Activated CD4-positive, alpha-beta T cell treated with anti-CD3 and anti-CD28 coated beads, Interleukin-2, amount 50 U/mL, for 1 hour (primary cell): ENCODE data around the gene PDE1A.

Source experiments
- DNase-seq: peaks from one replicate; pipeline ENCODE4 v3.0.0-alpha.2; 2020

Gene PDE1A

DNA sequence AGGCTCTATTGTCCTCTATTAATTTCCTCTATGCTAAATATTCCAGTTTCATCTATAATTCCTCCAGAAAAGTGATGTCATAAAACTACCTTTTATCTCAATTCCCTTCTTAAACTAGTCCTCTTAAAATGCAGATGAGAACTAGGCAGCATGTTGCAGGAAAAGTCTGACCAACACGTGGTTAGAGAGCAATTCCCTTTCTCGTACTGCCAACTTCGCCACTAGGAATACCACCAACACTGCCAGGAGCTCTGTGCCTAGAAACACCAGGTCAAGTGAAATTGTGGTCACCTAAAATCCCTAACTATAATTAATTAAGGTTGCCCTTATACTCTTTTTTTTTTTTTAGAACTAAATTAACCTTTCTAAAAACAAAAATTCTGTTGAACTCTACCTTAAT lies 313.5 kb downstream of the PDE1A start:
- DNase-seq = no peak

DNA sequence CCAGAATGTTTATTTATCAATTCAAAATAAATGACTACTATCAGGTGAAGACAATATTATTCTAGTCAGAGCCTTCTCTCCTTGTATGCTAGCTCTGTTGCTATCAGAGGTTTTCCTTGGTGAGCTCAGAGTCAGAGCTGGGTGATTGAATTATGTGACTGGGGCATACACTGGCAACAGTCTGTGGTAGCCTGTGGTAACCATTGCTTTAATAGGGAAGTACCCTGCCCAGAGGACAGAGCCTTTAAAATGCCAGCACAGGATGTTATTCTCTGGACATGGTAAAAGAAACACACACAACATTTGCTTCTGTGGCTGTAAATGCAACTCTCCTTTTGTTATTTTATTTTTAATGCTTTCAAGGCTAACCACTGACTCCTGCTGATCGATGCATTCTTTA lies 316.5 kb downstream of the PDE1A start:
- DNase-seq = no peak

DNA sequence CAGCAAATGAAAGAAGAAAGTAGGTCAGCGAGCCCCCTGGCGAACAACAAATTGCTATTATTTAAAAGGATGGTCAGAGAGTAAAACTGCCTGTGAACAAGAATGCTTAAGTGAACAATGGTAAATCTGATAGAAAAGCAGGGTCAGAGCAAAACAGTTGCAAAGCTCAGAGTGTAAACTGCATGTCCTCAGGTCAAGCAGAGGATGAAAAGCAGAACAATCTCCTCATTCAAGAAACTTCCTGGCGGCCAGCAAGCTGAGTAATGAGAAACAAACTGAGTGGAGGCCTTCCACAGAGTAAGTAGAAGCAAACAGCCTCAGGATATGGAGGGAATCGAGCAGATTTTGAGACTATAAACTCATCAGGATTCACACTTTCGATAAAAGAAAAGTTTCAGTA lies 323.3 kb downstream of the PDE1A start:
- no peak for DNase-seq

DNA sequence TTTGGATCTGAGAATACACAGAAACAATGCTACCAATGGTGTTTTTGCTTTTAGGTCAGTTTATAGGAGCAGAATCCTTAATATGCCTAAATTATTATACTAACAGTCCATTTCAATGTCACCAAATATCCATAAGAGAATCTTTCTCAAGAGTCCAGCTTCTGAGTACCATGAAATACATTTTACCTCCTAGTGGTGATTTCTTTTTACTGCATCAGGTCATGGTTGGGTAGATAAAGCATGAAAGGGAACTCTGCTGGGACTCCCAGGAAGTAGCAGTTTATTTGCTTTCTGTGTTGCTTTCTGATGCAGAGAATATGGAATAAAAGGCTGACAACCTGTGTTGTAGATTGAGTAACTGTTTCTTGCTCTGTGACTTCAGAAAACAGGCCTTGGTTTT lies 325.6 kb downstream of the PDE1A start:
- no peak for DNase-seq

DNA sequence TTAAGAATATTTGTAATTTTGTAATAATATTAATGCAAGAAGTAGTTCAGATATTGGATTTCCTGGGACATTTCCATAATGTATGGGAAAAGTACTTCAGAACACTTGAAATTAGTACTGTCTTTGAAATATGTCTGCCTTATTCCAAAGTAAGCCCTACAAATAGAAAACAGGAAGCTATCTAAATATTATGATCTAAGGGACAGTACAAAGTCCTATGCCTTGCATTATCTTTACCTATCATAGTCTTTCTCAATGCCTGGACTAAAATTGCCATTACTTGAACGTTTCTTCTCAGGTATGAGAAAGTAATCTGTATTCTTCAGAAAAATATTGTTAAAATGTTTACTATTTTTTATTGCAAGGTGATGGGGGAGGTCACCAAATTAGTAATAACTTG lies 328.2 kb downstream of the PDE1A start:
- DNase-seq = no peak

DNA sequence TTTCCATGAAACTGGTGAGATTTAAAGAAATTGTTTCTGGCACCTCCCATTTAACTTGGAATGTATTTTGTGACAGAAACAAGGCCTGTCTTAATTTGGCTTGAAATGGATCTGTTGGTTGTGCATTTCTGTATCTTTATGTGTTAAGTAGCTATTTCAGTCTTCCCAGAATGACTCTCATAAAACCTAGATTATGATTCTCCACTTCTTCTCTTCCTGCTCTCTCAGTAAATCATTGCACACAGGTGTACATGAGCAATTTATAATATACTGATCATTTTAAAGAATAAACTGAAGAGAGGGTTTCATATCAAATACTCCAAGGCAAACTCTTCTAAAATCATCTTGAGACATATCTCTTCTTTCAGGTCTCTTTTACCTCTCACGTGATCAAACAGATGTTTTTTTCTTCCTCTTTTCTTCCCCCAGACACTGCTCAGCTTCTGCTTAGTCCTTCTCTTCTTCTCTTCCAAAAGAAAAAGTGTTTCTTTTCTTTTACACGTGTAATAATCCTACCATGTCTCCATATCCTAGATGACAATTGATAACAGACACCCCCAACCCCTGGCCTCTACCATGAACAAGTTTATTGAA lies 329.2 kb downstream of the PDE1A start:
- no peak for DNase-seq

DNA sequence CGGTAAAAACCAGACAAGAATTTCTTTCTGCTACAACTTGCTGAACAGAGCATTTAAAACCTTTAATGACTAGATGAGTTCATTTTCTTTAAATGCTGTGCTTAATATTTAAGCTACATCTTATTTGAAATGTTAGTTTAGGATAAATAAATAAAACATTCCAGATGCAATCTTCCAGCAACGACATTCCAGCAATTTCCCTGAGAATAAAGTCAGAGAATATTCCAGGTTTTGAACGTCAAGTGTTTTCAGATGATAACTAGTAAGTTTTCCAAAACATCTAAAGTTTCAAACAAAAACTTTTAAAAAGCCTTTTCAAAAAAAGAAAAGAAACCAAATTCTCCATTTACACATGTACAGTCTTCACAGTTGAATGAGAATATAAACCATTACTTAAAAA lies 336.4 kb downstream of the PDE1A start:
- DNase-seq = no peak
